ENCODE results near the gene TRMT6. TPM values are rescaled to one million over a fixed set of nuclear protein-coding genes. Genes with fewer than 3 reads are reported as not detected.

The TRMT6 gene
- 19.7 and 23.4 TPM in 2 replicates for total RNA-seq (2014; rRNA removed; shearing (Covaris generic); ENCODE audit: low replicate concordance)

- in situ Hi-C loops (cut with HindIII; ENCODE audit: low pct_unique_long_range_greater_than_20kb, low sequenced_read_pairs) = no loop called here
- DNase-seq (ENCODE audit: low read depth) = peak; percentile 96
Measured at GRCh38 chr20:5950271-5951031, at the start of gene TRMT6, which contains the start of gene MCM8. Gene TRMT6, minus strand, starts transcription at chr20:5950533. Its CDS starts 128 bp downstream, at chr20:5950405. Gene MCM8, plus strand, starts transcription at chr20:5950652. Its CDS starts 1,364 bp downstream, at chr20:5952016.

GRCh38 chr20:5999783-6000182 is 49.5 kb upstream of the TRMT6 start:
- in situ Hi-C loops (cut with HindIII; ENCODE audit: low pct_unique_long_range_greater_than_20kb, low sequenced_read_pairs) = no loop called here
- DNase-seq (ENCODE audit: low read depth) = no peak

- in situ Hi-C loops (cut with HindIII; ENCODE audit: low pct_unique_long_range_greater_than_20kb, low sequenced_read_pairs) = no loop called here
- peak; percentile 55 for DNase-seq (ENCODE audit: low read depth)
Measured at GRCh38 chr20:5996765-5997164, 46.4 kb upstream of the TRMT6 start.

- in situ Hi-C loops (cut with HindIII; ENCODE audit: low pct_unique_long_range_greater_than_20kb, low sequenced_read_pairs) = no loop called here
- peak; percentile 68 for DNase-seq (ENCODE audit: low read depth)
Measured at GRCh38 chr20:5991623-5992441, 41.5 kb upstream of the TRMT6 start.

GRCh38 chr20:5990946-5991345 is 40.6 kb upstream of the TRMT6 start:
- in situ Hi-C loops (cut with HindIII; ENCODE audit: low pct_unique_long_range_greater_than_20kb, low sequenced_read_pairs) = no loop called here
- no peak for DNase-seq (ENCODE audit: low read depth)

- DNase-seq (ENCODE audit: low read depth) = no peak
- in situ Hi-C loops (cut with HindIII; ENCODE audit: low pct_unique_long_range_greater_than_20kb, low sequenced_read_pairs) = no loop called here
Measured at GRCh38 chr20:5989539-5989938, 39.2 kb upstream of the TRMT6 start.

GRCh38 chr20:5987383-5987782 is 37.0 kb upstream of the TRMT6 start:
- no peak for DNase-seq (ENCODE audit: low read depth)
- in situ Hi-C loops (cut with HindIII; ENCODE audit: low pct_unique_long_range_greater_than_20kb, low sequenced_read_pairs) = no loop called here

- in situ Hi-C loops (cut with HindIII; ENCODE audit: low pct_unique_long_range_greater_than_20kb, low sequenced_read_pairs) = no loop called here
- no peak for DNase-seq (ENCODE audit: low read depth)
Measured at GRCh38 chr20:5980720-5981538, 30.6 kb upstream of the TRMT6 start.

GRCh38 chr20:5979801-5980200 is 29.5 kb upstream of the TRMT6 start:
- no peak for DNase-seq (ENCODE audit: low read depth)
- in situ Hi-C loops (cut with HindIII; ENCODE audit: low pct_unique_long_range_greater_than_20kb, low sequenced_read_pairs) = no loop called here

GRCh38 chr20:5977975-5978374 is 27.6 kb upstream of the TRMT6 start:
- no peak for DNase-seq (ENCODE audit: low read depth)
- in situ Hi-C loops (cut with HindIII; ENCODE audit: low pct_unique_long_range_greater_than_20kb, low sequenced_read_pairs) = no loop called here

- DNase-seq (ENCODE audit: low read depth) = no peak
- in situ Hi-C loops (cut with HindIII; ENCODE audit: low pct_unique_long_range_greater_than_20kb, low sequenced_read_pairs) = no loop called here
Measured at GRCh38 chr20:5977223-5977622, 26.9 kb upstream of the TRMT6 start.

- in situ Hi-C loops (cut with HindIII; ENCODE audit: low pct_unique_long_range_greater_than_20kb, low sequenced_read_pairs) = no loop called here
- DNase-seq (ENCODE audit: low read depth) = no peak
Measured at GRCh38 chr20:5975778-5976177, 25.4 kb upstream of the TRMT6 start.

GRCh38 chr20:5974531-5974930 is 24.2 kb upstream of the TRMT6 start:
- in situ Hi-C loops (cut with HindIII; ENCODE audit: low pct_unique_long_range_greater_than_20kb, low sequenced_read_pairs) = no loop called here

GRCh38 chr20:5973971-5974370 is 23.6 kb upstream of the TRMT6 start:
- DNase-seq (ENCODE audit: low read depth) = no peak
- in situ Hi-C loops (cut with HindIII; ENCODE audit: low pct_unique_long_range_greater_than_20kb, low sequenced_read_pairs) = no loop called here

More at GRCh38 chr20:5974531-5974930, 24.2 kb upstream of the TRMT6 start:
- no peak for DNase-seq (ENCODE audit: low read depth)

GRCh38 chr20:5973172-5973571 is 22.8 kb upstream of the TRMT6 start:
- in situ Hi-C loops (cut with HindIII; ENCODE audit: low pct_unique_long_range_greater_than_20kb, low sequenced_read_pairs) = no loop called here
- DNase-seq (ENCODE audit: low read depth) = peak; percentile 96

GRCh38 chr20:5971203-5971602 is 20.9 kb upstream of the TRMT6 start:
- in situ Hi-C loops (cut with HindIII; ENCODE audit: low pct_unique_long_range_greater_than_20kb, low sequenced_read_pairs) = no loop called here
- DNase-seq (ENCODE audit: low read depth) = no peak

- peak; percentile 41 for DNase-seq (ENCODE audit: low read depth)
- in situ Hi-C loops (cut with HindIII; ENCODE audit: low pct_unique_long_range_greater_than_20kb, low sequenced_read_pairs) = no loop called here
Measured at GRCh38 chr20:5970381-5970780, 20.0 kb upstream of the TRMT6 start.

GRCh38 chr20:5969940-5970339 is 19.6 kb upstream of the TRMT6 start:
- in situ Hi-C loops (cut with HindIII; ENCODE audit: low pct_unique_long_range_greater_than_20kb, low sequenced_read_pairs) = no loop called here
- DNase-seq (ENCODE audit: low read depth) = no peak
